Retinal pigment epithelial cell (primary cell): ENCODE results near the gene DDA1.

Experiments used
- DNase-seq: peaks from one replicate; pipeline ENCODE4 v3.0.0-alpha.2; 2010; ENCODE audit warnings: low read depth
- H3K4me3 ChIP-seq: 2 replicates; pipeline ENCODE4 v1.5.1; 2011; ENCODE audit warnings: mild to moderate bottlenecking, low read length, control low read depth, moderate library complexity
- CTCF ChIP-seq: conservative IDR thresholded peaks from 2 replicates; pipeline ENCODE4 v1.5.1; 2011; ENCODE audit warnings: low read depth, low read length, control low read depth, inconsistent platforms

The DDA1 gene

GRCh38 chr19:17323300-17323963, 14.1 kb downstream of the DDA1 start:
- no peak for DNase-seq
- no peak for TF ChIP-seq CTCF
- H3K4me3 ChIP-seq: no peak overlapping the region

- no peak for DNase-seq
- TF ChIP-seq CTCF: no peak
- H3K4me3 ChIP-seq: no peak overlapping the region
Observed at GRCh38 chr19:17323964-17324332, 14.6 kb downstream of the DDA1 start.

GRCh38 chr19:17324357-17325114, 15.2 kb downstream of the DDA1 start:
- no peak for DNase-seq
- no peak for TF ChIP-seq CTCF
- H3K4me3 ChIP-seq: no peak overlapping the region

- no peak for TF ChIP-seq CTCF
- no peak for DNase-seq
- no peak overlapping the region for H3K4me3 ChIP-seq
Observed at GRCh38 chr19:17325133-17325532, 15.8 kb downstream of the DDA1 start.

- no peak overlapping the region for H3K4me3 ChIP-seq
- no peak for TF ChIP-seq CTCF
- no peak for DNase-seq
Observed at GRCh38 chr19:17325881-17326594, 16.7 kb downstream of the DDA1 start.

GRCh38 chr19:17326595-17326966, 17.2 kb downstream of the DDA1 start:
- no peak for TF ChIP-seq CTCF
- no peak for DNase-seq
- H3K4me3 ChIP-seq: no peak overlapping the region
